ENCODE results near the gene ONECUT3. TPM values are rescaled to one million over a fixed set of nuclear protein-coding genes. Genes with fewer than 3 reads are reported as not detected.

The ONECUT3 gene
- total and polyA plus RNA-seq, 9 of the 15 experiments (the other 6 are each of a cell fraction or from before 2014, with no cell fraction given), result not detected

- no peak for TF ChIP-seq CTCFL (IDR thresholded peaks at IDR 0.05; ENCODE audit: borderline replicate concordance, insufficient read depth, low read depth, low read length, poor library complexity, severe bottlenecking)
- TF ChIP-seq MLLT1 (IDR thresholded peaks at IDR 0.05), result peak; percentile 37 to 39; a peak in 1 of 4 replicates
- TF ChIP-seq HMGXB4 (CRISPR knock-in tag; IDR thresholded peaks at IDR 0.05), result peak; percentile 85
- peak; percentile 62 to 91 for TF ChIP-seq MAZ (CRISPR knock-in tag; conservative IDR thresholded peaks at IDR 0.05 in 1 of 2, IDR thresholded peaks at IDR 0.05 in 1 of 2)
- TF ChIP-seq THRB (CRISPR knock-in tag; conservative IDR thresholded peaks at IDR 0.05), result no peak
- TF ChIP-seq TOE1 (IDR thresholded peaks at IDR 0.05; ENCODE audit: borderline replicate concordance), result peak; percentile 60; the same call in 1 of the 2 replicates
- TF ChIP-seq TOE1 (CRISPR knock-in tag; IDR thresholded peaks at IDR 0.05; ENCODE audit: borderline replicate concordance, low read depth), result no peak
- TF ChIP-seq E2F6 (IDR thresholded peaks at IDR 0.05; ENCODE audit: borderline replicate concordance in 1 of 2, extremely low read depth in 1 of 2, insufficient read depth in 1 of 2, insufficient read length in 1 of 2, low read depth in 1 of 2, low read length in 1 of 2, poor library complexity in 1 of 2, severe bottlenecking in 1 of 2), result peak; percentile 36 to 82
- TF ChIP-seq EP400 (IDR thresholded peaks at IDR 0.05), result peak; percentile 76
- TF ChIP-seq NCOR1 (IDR thresholded peaks at IDR 0.05), result no peak
- TF ChIP-seq HDAC2 (IDR thresholded peaks at IDR 0.05), result 0 out of 2 replicates have a peak, but pooled peaks have one; percentile 72
- TF ChIP-seq BRD9 (IDR thresholded peaks at IDR 0.05; ENCODE audit: low read depth, partially characterized antibody), result peak; percentile 36
- no peak for TF ChIP-seq DNMT1 (IDR thresholded peaks at IDR 0.05)
- TF ChIP-seq CTCF (IDR thresholded peaks at IDR 0.05 in 2 of 3, conservative IDR thresholded peaks at IDR 0.05 in 1 of 3; ENCODE audit: insufficient read depth in 2 of 3, low read depth in 1 of 3, low read length in 3 of 3), result peak; percentile 84 to 94 (median 87)
- TF ChIP-seq BCOR (IDR thresholded peaks at IDR 0.05), result 0 out of 2 replicates have a peak, but pooled peaks have one; percentile 13
- TF ChIP-seq ZNF766 (CRISPR knock-in tag; conservative IDR thresholded peaks at IDR 0.05), result no peak
Measured at GRCh38 chr19:1812426-1813191, 59.3 kb downstream of the ONECUT3 start (continued).
